Measurements from ENCODE around the gene SPTBN1. TPM values are rescaled to one million over a fixed set of nuclear protein-coding genes. Genes with fewer than 3 reads are reported as not detected.

SPTBN1 gene
- total and polyA plus RNA-seq, 2 of the 4 experiments (the other 2 are of a cell fraction), result 49.1 to 241 TPM

DNA sequence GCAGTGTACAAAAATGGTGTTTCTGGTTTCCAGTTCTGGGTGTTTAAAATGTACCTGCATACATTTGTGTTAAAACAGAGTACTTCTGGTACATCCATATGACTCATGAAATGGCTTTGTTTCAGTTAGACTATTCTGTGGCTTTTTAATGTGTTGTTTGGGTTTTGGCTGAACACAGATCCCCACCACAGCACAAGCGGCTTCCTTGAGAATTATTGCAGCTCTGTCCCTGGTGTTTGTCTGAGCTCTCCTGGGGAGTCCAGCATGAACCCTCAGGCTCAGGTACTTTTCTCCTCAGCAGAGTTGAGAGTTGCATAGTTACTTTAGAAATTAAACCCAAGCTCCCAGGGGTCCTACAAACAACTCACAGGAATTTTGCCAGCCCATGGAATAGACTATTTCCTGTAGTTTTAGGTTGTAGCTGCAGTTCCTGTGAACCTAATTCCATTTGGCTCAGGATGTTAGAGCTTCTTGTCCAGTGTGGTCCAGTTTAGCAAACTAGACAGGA is 202.5 kb downstream of the SPTBN1 start:
- WGBS, 2 experiments (ENCODE audit: extremely low coverage in 2 of 2, insufficient read length in 1 of 2), result no CpG with 5 or more reads among the region's 1 CpG
- H2BK120ac ChIP-seq (ENCODE audit: low read depth, low read length), result no peak overlapping the region
- no peak overlapping the region for H3K23ac ChIP-seq (ENCODE audit: low read depth, low read length)
- H3K4me3 ChIP-seq (ENCODE audit: insufficient read depth, low read depth, low read length), result no peak overlapping the region
- no peak overlapping the region for H2AK5ac ChIP-seq (ENCODE audit: low read depth, low read length)
- H4K91ac ChIP-seq (ENCODE audit: insufficient read depth, low read depth, low read length), result no peak overlapping the region
- TF ChIP-seq SMC3 (IDR thresholded peaks at IDR 0.05; ENCODE audit: low read depth, low read length) (no peak), RCOR1 (IDR thresholded peaks at IDR 0.05; ENCODE audit: insufficient replicate concordance, low read length) (no peak), CHD1 (IDR thresholded peaks at IDR 0.05; ENCODE audit: low read depth, low read length) (no peak), RAD21 (IDR thresholded peaks at IDR 0.05; ENCODE audit: low read length) (no peak), NFE2L2 (IDR thresholded peaks at IDR 0.05; ENCODE audit: low read depth, low read length) (no peak), RFX5 (IDR thresholded peaks at IDR 0.05; ENCODE audit: low read depth, low read length) (no peak), FOS (IDR thresholded peaks at IDR 0.05; ENCODE audit: low read depth, low read length) (no peak), POLR2A (IDR thresholded peaks at IDR 0.05; ENCODE audit: low read depth, low read length) (no peak), MXI1 (IDR thresholded peaks at IDR 0.05; ENCODE audit: borderline replicate concordance, low read depth, low read length) (no peak), CEBPB (IDR thresholded peaks at IDR 0.05; ENCODE audit: low read depth, low read length) (no peak)
- TF ChIP-seq, protein P1, sequence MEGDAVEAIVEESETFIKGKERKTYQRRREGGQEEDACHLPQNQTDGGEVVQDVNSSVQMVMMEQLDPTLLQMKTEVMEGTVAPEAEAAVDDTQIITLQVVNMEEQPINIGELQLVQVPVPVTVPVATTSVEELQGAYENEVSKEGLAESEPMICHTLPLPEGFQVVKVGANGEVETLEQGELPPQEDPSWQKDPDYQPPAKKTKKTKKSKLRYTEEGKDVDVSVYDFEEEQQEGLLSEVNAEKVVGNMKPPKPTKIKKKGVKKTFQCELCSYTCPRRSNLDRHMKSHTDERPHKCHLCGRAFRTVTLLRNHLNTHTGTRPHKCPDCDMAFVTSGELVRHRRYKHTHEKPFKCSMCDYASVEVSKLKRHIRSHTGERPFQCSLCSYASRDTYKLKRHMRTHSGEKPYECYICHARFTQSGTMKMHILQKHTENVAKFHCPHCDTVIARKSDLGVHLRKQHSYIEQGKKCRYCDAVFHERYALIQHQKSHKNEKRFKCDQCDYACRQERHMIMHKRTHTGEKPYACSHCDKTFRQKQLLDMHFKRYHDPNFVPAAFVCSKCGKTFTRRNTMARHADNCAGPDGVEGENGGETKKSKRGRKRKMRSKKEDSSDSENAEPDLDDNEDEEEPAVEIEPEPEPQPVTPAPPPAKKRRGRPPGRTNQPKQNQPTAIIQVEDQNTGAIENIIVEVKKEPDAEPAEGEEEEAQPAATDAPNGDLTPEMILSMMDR (conservative IDR thresholded peaks at IDR 0.05; ENCODE audit: low read depth, low read length), result no peak
- H3K18ac ChIP-seq (ENCODE audit: low read depth, low read length), result no peak overlapping the region
- H3K56ac ChIP-seq (ENCODE audit: extremely low read depth, insufficient read depth, low read length), result no peak overlapping the region
- no peak overlapping the region for H2BK15ac ChIP-seq (ENCODE audit: low read depth, low read length)
- H4K8ac ChIP-seq (ENCODE audit: low read depth in 2 of 2, low read length in 2 of 2), result no peak overlapping the region
- in situ Hi-C loops (cut with MboI; ENCODE audit: low sequenced_read_pairs) (no loop called here), dilution Hi-C loops (cut with HindIII; ENCODE audit: low sequenced_read_pairs, unreplicated experiment) (no loop called here), intact Hi-C loops (cut with micrococcal nuclease) (no loop called here)
- H3K4me2 ChIP-seq (ENCODE audit: low read depth, low read length), result no peak overlapping the region
- peak; percentile 67 for DNase-seq
- H3K9ac ChIP-seq (ENCODE audit: low read depth, low read length), result no peak overlapping the region
- H4K20me1 ChIP-seq (ENCODE audit: insufficient read depth, low read length), result peaks cover 18% of the 10 kb centered on the region; the same call in 1 of the 2 replicates
- no peak overlapping the region for H2BK5ac ChIP-seq (ENCODE audit: low read depth, low read length, poor library complexity, severe bottlenecking)
- H3K4ac ChIP-seq (ENCODE audit: low read depth, low read length), result no peak overlapping the region
- CTCF ChIA-PET, result interaction anchor here (1.4 to 1.5 kb wide), 2 partner anchors 17 to 46 kb away, joined by 4 read pairs; no protein-coding TSS in a partner anchor
- H3K9me1 ChIP-seq (ENCODE audit: insufficient read depth, low read length), result no peaks in the 10 kb centered on the region; the same call in 1 of the 2 replicates
- no peak overlapping the region for H2AFZ ChIP-seq (replicated peaks; ENCODE audit: low read length, poor library complexity)
- H3K14ac ChIP-seq (replicated peaks; ENCODE audit: low read depth, low read length), result no peak overlapping the region
- H3K4me1 ChIP-seq (ENCODE audit: control insufficient read depth, insufficient read depth, low read length), result peaks cover 6% of the 10 kb centered on the region; the same call in 1 of the 2 replicates
- peaks cover 55% of the 10 kb centered on the region for H3K36me3 ChIP-seq (ENCODE audit: control insufficient read depth, insufficient read depth, low read length)
- ATAC-seq (ENCODE audit: low read depth), result peak; percentile 69; the same call in 1 of the 2 replicates
- no peak overlapping the region for H2BK20ac ChIP-seq (ENCODE audit: low read depth, low read length)
- no peak overlapping the region for H2AK9ac ChIP-seq (replicated peaks; ENCODE audit: low read depth, low read length, poor library complexity)
- POLR2A ChIA-PET (ENCODE audit: unreplicated experiment), result no interaction called here
- no peaks in the 10 kb centered on the region for H3K27me3 ChIP-seq (ENCODE audit: control insufficient read depth, insufficient read depth, low read length)
- no peaks in the 10 kb centered on the region for H3K9me3 ChIP-seq (ENCODE audit: control insufficient read depth, insufficient read depth, low read length)
- no TSS peak for BruUV-seq (replicated peaks)
- H3K79me1 ChIP-seq (ENCODE audit: low read depth in 1 of 2, low read length in 2 of 2), result peaks cover 0 to 35% of the 10 kb centered on the region in 2 experiments; a peak in 2 of 4 replicates
- H3K27ac ChIP-seq (ENCODE audit: insufficient read depth, low read length), result no peak overlapping the region
- no peak overlapping the region for H4K5ac ChIP-seq (ENCODE audit: low read depth, low read length)

All from IMR-90 (cell line).